ENCODE data around the gene ATG4C. TPM values are rescaled to one million over a fixed set of nuclear protein-coding genes. Genes with fewer than 3 reads are reported as not detected.

ATG4C gene
- polyA plus RNA-seq, 1 donor (not counting 4 experiments of a cell fraction or from before 2014, with no cell fraction given): 9.1 TPM

DNA sequence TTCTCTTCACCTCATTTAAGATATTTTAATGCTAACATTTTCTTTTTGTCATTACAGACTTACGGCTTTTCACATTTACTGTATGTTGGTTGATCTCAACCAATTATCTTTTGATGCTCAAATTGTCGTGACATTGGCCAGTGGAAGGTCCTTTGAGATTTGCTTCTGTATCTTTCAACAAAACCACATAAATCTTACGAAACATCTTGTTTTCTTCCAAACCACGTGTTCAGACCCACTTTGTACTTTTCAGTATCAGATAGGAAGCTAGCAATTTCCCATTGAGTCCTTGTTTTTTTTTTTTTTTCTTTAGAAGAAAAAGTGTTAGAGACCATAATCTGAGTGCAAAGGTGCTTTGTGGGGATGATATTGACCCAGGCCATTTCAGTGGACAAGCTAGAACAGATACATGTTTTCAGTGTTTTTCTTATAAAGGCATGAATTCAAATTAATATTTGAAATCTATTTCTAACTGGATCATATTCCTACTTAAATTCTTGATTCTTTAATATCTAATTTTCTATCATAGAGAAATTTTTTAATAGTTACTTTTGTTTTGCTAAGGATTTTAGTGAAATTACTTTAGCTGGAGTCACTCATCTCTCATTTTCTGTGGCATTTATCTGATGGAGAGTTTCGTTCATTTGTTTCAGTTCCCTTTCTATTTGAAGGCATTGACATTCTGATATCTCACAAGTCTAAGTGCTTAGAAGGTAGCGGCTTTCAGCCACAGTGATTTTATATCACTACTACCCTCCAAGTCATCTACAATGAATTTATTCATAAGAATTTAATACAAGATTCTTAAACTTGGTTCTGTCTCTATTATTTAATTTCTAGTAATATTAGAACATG lies 26.7 kb downstream of the ATG4C start:
- TF ChIP-seq, protein P1, sequence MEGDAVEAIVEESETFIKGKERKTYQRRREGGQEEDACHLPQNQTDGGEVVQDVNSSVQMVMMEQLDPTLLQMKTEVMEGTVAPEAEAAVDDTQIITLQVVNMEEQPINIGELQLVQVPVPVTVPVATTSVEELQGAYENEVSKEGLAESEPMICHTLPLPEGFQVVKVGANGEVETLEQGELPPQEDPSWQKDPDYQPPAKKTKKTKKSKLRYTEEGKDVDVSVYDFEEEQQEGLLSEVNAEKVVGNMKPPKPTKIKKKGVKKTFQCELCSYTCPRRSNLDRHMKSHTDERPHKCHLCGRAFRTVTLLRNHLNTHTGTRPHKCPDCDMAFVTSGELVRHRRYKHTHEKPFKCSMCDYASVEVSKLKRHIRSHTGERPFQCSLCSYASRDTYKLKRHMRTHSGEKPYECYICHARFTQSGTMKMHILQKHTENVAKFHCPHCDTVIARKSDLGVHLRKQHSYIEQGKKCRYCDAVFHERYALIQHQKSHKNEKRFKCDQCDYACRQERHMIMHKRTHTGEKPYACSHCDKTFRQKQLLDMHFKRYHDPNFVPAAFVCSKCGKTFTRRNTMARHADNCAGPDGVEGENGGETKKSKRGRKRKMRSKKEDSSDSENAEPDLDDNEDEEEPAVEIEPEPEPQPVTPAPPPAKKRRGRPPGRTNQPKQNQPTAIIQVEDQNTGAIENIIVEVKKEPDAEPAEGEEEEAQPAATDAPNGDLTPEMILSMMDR (optimal IDR thresholded peaks at IDR 0.05 in 1 of 3, IDR thresholded peaks at IDR 0.05 in 1 of 3, conservative IDR thresholded peaks at IDR 0.05 in 1 of 3; ENCODE audit: extremely low read depth in 1 of 3, insufficient read depth in 2 of 3, low read length in 3 of 3): no peak
- no peak for TF ChIP-seq EZH2 (IDR thresholded peaks at IDR 0.05; ENCODE audit: low read length)
- FAIRE-seq (no peak), DNase-seq (ENCODE audit: low read depth, low spot score) (no peak)
- Histone ChIP-seq H3K27ac (ENCODE audit: control insufficient read depth, insufficient read depth, low read length) (no peak overlapping the region), H3K9me3 (ENCODE audit: control insufficient read depth, low read depth, low read length) (no peaks in the 10 kb centered on the region), H3K79me2 (ENCODE audit: control insufficient read depth, insufficient read depth, low read length) (no peaks in the 10 kb centered on the region), H3K27me3 (ENCODE audit: control insufficient read depth, extremely low read depth, insufficient read depth, low read length) (no peaks in the 10 kb centered on the region), H3K4me2 (ENCODE audit: control insufficient read depth, extremely low read depth, insufficient read depth, low read depth, low read length) (no peak overlapping the region), H3K4me1 (ENCODE audit: control insufficient read depth, extremely low read depth, insufficient read depth, low read length) (no peaks in the 10 kb centered on the region), H3K4me3 (ENCODE audit: control insufficient read depth in 2 of 3, extremely low read depth in 1 of 3, insufficient read depth in 2 of 3, low read depth in 1 of 3, low read length in 3 of 3) (no peak overlapping the region), H3K9ac (ENCODE audit: control insufficient read depth, extremely low read depth, insufficient read depth, low read length) (no peak overlapping the region), H2AFZ (ENCODE audit: control insufficient read depth, low read length) (no peak overlapping the region), H3K36me3 (ENCODE audit: control insufficient read depth in 2 of 2, extremely low read depth in 1 of 2, insufficient read depth in 2 of 2, low read length in 2 of 2) (no peaks in the 10 kb centered on the region), H4K20me1 (ENCODE audit: control insufficient read depth, extremely low read depth, insufficient read depth, low read length) (no peaks in the 10 kb centered on the region), H3K9me1 (ENCODE audit: control insufficient read depth, extremely low read depth, insufficient read depth, low read length) (no peaks in the 10 kb centered on the region)
- dilution Hi-C loops (cut with MboI; ENCODE audit: extremely low pct_ligation_motif_present, low sequenced_read_pairs): no loop called here

DNA sequence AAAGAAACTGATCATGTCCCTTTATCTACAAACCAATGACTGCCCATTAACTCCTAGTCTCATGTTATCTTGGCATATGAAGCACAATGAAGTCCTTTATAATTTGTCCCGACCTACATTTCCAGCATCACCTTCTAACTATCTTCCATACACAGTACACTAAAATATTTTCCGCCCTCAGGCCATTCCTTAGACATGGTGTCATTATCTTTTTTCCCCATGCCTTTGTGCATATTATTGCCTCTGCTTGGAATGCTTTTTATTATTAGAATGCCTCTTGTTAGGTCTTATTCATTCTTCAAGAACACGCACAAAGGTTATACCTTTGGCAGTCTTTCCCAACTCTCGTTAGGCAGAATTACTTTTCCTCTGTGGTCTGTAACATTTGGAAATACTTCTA lies 39.6 kb downstream of the ATG4C start:
- no peaks in the 10 kb centered on the region for H3K79me2 ChIP-seq (ENCODE audit: control insufficient read depth, insufficient read depth, low read length)
- no peak overlapping the region for H3K9ac ChIP-seq (ENCODE audit: control insufficient read depth, extremely low read depth, insufficient read depth, low read length)
- H3K27me3 ChIP-seq (ENCODE audit: control insufficient read depth, extremely low read depth, insufficient read depth, low read length): no peaks in the 10 kb centered on the region
- H2AFZ ChIP-seq (ENCODE audit: control insufficient read depth, low read length): no peak overlapping the region
- no peaks in the 10 kb centered on the region for H3K4me1 ChIP-seq (ENCODE audit: control insufficient read depth, extremely low read depth, insufficient read depth, low read length)
- no peak overlapping the region for H3K27ac ChIP-seq (ENCODE audit: control insufficient read depth, insufficient read depth, low read length)
- no peaks in the 10 kb centered on the region for H3K36me3 ChIP-seq (ENCODE audit: control insufficient read depth in 2 of 2, extremely low read depth in 1 of 2, insufficient read depth in 2 of 2, low read length in 2 of 2)
- H3K9me1 ChIP-seq (ENCODE audit: control insufficient read depth, extremely low read depth, insufficient read depth, low read length): no peaks in the 10 kb centered on the region
- TF ChIP-seq, protein P1 (optimal IDR thresholded peaks at IDR 0.05 in 1 of 3, IDR thresholded peaks at IDR 0.05 in 1 of 3, conservative IDR thresholded peaks at IDR 0.05 in 1 of 3; ENCODE audit: extremely low read depth in 1 of 3, insufficient read depth in 2 of 3, low read length in 3 of 3): no peak
- dilution Hi-C loops (cut with MboI; ENCODE audit: extremely low pct_ligation_motif_present, low sequenced_read_pairs): no loop called here
- FAIRE-seq: no peak
- H3K9me3 ChIP-seq (ENCODE audit: control insufficient read depth, low read depth, low read length): no peaks in the 10 kb centered on the region
- no peaks in the 10 kb centered on the region for H4K20me1 ChIP-seq (ENCODE audit: control insufficient read depth, extremely low read depth, insufficient read depth, low read length)
- no peak for DNase-seq (ENCODE audit: low read depth, low spot score)
- no peak overlapping the region for H3K4me3 ChIP-seq (ENCODE audit: control insufficient read depth in 2 of 3, extremely low read depth in 1 of 3, insufficient read depth in 2 of 3, low read depth in 1 of 3, low read length in 3 of 3)
- no peak overlapping the region for H3K4me2 ChIP-seq (ENCODE audit: control insufficient read depth, extremely low read depth, insufficient read depth, low read depth, low read length)

Data from keratinocyte (primary cell).